Stimulated activated CD8-positive, alpha-beta memory T cell treated with anti-CD3 and anti-CD28 coated beads, Interleukin-12 subunit alpha, Interleukin-12 subunit beta, amount 100 ng/mL, for 1 hour (primary cell): ENCODE measurements around the gene SNX21.
A peak's percentile ranks its signal among the peaks of the same experiment; 100 is the strongest.
"Not testable (repeated sequence)": the region's sequence is repeated elsewhere in the genome, so short reads cannot be mapped to it uniquely, and the experiment has no call there.

Source experiments
- DNase-seq: peaks from one replicate; pipeline ENCODE4 v3.0.0-alpha.2; 2020; ENCODE audit warnings: low read depth

SNX21 gene

DNA sequence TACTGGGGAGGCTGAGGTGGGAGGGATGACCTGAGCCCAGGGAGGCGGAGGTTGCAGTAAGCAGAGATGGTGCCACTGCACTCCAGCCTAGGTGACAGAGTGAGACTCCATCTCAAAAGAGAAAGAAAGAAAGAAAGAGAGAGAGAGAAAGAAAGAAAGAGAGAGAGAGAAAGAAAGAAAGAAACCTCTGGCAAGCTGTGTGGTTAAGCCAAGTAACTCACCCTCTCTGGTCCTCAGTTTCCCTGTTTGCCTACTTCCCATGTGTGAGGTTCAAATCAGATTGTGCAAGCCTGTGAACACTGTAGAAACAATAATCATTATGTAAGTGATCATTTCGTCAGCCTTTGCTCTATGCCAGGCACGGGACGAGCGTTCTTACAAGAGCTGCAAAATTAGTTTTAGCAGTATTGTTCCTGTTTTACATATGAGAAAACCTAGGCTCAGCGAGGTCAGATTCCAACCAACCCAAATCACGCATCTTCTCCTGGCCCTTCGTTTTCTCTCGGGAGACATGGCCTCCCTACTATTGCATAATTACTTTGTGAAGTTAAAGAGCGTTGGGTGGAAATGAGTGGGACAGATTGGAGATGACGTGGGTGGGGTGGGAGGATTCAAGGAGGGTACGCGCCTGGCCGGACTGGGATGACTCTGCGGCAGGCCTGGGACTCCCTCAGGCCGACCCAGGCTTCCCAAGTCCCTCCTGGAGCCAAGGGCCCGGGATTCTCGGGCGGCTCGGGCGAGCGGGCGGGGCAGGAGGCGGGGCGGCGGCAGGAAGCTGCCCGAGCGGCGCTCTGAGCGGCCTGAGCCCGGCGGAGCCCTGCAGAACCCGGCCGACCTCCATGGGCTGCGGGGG lies at the start of gene SNX21:
SNX21 (plus strand) TSS at position 770 of the 853 bp plus-strand sequence. CDS start 121 bp downstream, outside the sequence.
- no peak for DNase-seq

DNA sequence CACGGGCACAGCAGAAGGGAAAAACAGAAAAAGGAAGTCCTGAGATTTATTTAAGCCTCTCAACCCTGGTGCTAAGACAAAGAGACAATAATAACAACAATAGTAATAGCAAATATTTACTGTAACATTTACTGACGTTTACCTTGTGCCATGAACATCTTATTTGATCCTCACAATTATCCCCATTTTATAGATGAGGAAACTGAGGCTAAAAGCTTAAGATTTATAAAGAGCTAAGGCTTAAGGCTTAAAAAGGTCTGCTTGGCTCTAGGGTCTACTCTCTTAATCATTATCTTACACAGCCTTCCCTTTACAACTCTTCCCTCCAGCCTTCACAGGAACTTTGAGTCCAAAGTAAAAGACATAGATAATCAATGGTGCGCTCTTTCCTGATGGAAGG lies 45.2 kb upstream of the SNX21 start:
- no peak for DNase-seq

GRCh38 chr20:45792317-45793118 lies 41.1 kb upstream of the SNX21 start:
- no peak for DNase-seq

- no peak for DNase-seq
These were observed 37.1 kb upstream of the SNX21 start for GRCh38 chr20:45796337-45797065.

DNA sequence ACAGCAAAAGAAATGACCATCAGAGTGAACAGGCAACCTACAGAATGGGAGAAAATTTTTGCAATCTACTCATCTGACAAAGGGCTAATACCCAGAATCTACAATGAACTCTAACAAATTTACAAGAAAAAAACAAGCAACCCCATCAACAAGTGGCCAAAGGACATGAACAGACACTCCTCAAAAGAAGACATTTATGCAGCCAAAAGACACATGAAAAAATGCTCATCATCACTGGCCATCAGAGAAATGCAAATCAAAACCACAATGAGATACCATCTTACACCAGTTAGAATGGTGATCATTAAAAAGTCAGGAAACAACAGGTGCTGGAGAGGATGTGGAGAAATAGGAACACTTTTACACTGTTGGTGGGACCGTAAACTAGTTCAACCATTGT lies 36.1 kb upstream of the SNX21 start:
- not testable (repeated sequence) for DNase-seq

GRCh38 chr20:45797955-45798354 lies 35.6 kb upstream of the SNX21 start:
- DNase-seq: not testable (repeated sequence)

DNA sequence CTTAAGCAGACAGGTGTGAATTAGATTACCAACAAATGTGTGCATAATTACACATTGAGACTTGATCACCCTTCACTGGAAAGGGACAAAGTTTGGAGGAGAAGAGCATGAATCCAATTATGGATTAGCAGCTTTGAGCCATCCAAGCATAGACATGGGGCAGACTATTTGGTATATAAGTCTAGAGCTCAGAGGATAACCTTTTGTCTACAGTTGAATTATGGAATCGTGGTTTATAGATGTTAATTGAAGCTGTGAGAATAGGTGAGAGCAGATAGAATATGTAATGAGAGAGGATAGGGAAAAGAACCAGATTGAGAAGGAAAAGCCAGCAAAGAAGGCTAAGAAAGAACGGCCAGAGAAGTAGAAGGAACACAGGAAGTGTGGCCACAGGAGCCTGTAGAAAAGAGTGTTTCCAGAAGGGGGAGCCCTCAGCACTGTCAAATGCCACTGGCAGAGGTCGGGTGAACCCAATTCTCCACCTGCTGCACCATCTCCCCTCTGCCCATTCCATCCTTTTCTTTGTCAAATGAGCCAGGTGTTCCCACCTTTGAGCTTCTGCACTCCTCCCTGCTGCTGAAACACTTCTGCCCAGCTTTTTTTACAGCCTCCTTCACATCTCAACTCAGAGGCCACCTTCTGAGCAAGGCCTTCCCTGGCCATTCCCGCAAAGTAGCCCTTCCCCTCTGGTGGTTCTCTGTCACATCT lies 34.5 kb upstream of the SNX21 start:
- DNase-seq: peak; percentile 48

GRCh38 chr20:45801851-45802250 lies 31.7 kb upstream of the SNX21 start:
- DNase-seq: no peak

DNA sequence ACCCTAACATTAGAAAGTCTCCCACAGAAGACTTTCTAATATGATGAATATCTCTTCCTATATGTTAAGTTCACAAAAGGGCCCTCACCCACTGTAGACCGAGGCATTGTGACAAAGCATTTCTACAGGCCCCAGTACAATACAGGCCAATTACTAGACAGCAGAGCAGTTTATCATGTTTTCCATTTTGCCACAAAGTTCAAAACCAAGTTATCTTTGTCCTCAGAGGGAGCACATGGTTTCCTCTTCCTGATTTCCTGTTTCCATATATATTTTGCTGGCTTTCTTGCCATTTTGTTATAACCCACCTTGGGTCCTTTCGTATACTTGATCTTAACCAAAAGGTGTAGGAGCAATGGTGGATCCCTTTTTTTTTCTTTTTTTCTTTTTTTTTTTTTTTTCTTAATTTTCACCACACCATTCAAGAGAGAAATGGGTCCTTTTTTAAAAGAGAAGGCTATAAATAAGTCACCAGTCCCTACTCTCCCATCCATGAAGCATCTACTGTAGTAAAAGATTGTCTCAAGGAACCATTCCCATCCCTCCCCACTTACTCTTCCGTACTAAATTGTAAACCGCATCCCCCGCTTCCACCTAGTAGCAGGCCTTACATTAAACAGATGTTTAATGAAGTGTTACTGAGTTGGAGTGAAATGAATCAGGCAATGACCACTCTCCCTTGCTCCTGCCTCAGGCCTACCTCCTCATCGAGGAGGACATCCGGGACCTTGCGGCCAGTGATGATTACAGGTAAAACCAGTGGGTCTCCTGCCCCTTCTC lies 23.2 kb upstream of the SNX21 start:
- DNase-seq: no peak

GRCh38 chr20:45812157-45813005 lies 21.2 kb upstream of the SNX21 start, which contains the start of gene UBE2C:
Gene UBE2C, plus strand, starts transcription at chr20:45812644. Its CDS starts 52 bp downstream, at chr20:45812696.
- DNase-seq: peak; percentile 89

DNA sequence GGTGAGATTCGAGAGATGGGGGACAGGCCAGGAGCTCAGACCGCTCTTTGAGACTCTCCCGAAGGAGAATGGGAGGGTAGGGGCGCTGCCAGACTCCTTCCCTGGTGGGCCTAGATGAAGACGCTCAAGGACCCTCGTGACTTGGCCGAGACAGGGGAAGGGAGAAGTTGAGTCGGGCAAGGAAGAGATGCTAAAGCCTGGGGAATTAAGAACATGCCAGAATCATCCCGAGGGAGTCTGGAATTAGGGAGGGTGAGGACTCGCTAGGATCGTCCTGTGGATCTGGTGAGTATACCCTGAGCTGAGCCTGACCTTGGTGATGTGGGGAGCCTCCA lies 20.6 kb upstream of the SNX21 start:
- no peak for DNase-seq

DNA sequence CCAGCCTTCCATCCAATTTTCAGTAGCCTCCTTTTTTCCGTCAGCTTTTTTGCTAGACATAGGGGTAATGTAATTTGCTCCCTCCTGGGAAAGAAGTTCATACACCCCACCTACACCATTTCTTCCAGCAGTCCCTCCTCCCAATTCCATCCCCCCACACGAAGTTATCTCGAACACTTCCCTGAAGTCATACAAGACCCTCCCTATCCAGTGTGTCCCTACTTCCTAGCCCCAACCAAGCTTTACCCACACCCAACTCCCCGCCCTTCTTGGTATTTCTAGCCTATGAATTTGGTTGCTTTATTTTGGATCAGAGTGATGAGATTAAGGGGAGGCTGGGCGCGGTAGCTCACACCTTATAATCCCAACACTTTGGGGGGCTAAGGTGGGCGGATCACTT lies 20.1 kb upstream of the SNX21 start:
- no peak for DNase-seq

DNA sequence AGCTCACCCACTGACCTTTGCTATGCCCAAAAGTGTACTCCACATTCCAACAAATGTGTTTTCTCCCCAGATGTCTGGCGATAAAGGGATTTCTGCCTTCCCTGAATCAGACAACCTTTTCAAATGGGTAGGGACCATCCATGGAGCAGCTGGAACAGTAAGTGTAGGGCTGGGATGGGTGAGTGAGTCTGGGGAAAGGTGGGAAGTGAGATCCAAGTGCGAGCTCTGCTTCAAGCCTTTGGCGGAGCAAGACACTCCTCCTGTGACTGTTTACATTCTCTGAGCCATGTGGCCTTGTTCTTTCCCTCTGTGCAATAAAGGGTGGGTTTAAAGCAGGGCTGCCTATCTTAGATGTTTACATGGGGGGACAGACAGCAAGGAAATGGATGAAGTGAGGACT lies 19.3 kb upstream of the SNX21 start:
- DNase-seq: no peak

GRCh38 chr20:45816951-45817350 lies 16.6 kb upstream of the SNX21 start:
- no peak for DNase-seq

GRCh38 chr20:45817376-45818194 lies 16.0 kb upstream of the SNX21 start:
- DNase-seq: no peak

- no peak for DNase-seq
These were observed 15.4 kb upstream of the SNX21 start for GRCh38 chr20:45818239-45818638.

GRCh38 chr20:45819466-45819865 lies 14.1 kb upstream of the SNX21 start:
- DNase-seq: no peak

- no peak for DNase-seq
These were observed 11.7 kb upstream of the SNX21 start for GRCh38 chr20:45821947-45822346.

DNA sequence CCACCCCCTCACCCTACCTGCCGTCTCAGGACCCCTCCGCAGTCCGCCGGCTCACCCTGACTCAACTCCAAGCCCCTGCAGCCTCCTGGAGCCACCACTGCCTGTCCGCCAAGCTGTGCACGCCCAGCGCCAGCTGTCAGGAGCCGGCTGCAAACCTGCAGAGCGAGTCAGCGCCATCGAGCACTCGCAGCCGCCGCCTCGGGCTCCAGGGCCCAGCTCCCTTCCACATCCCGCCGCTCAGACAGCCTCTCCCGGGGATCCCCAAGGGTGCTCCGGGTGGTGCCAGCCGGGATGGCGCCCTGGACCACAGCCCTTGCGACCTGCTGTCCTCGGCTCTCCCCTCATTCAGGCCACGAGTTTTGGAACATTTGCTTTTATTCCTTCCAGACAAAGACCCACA lies 10.7 kb upstream of the SNX21 start:
- no peak for DNase-seq
